ENCODE results near the gene ATXN1. TPM values are rescaled to one million over a fixed set of nuclear protein-coding genes. Genes with fewer than 3 reads are reported as not detected.
"Not testable (repeated sequence)": the region's sequence is repeated elsewhere in the genome, so short reads cannot be mapped to it uniquely, and the experiment has no call there.

The ATXN1 gene
- total RNA-seq, 1 experiment from 2014 or later: under 0.01 TPM

DNA sequence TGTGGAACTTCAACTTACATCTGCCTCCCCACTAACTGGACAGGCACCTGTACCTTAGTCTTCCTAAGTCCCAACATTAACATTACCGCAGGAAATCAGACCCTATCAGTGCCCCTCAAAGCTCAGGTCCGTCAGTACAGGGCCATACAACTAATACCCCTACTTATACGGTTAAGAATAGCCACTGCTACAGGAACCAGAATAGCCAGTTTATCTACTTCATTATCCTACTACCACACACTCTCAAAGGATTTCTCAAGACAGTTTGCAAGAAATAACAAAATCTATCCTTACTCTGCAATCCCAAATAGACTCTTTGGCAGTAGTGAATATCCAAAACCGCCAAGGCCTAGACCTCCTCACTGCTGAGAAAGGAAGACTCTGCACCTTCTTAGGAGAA is 298.0 kb downstream of the ATXN1 start:
- DNase-seq (ENCODE audit: low spot score); in situ Hi-C loops (cut with HindIII; ENCODE audit: low sequenced_read_pairs): not testable (repeated sequence)

DNA sequence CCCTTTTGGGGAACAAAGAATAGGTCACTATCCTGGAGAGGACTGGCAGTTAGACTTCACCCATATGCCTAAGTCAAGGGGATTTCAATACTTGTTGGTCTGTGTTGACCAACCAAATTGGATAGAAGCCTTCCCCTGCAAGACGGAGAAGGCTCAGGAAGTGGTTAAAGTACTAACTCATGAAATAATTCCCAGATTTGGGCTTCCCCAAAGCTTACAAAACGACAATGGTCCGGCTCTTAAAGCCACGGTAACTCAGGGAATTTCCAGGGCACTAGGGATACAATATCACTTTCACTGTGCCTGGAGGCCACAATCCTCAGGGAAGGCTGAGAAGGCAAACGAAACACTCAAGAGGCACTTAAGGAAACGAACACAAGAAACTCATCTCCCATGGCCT is 299.8 kb downstream of the ATXN1 start:
- DNase-seq (ENCODE audit: low spot score): no peak
- in situ Hi-C loops (cut with HindIII; ENCODE audit: low sequenced_read_pairs): no loop called here

DNA sequence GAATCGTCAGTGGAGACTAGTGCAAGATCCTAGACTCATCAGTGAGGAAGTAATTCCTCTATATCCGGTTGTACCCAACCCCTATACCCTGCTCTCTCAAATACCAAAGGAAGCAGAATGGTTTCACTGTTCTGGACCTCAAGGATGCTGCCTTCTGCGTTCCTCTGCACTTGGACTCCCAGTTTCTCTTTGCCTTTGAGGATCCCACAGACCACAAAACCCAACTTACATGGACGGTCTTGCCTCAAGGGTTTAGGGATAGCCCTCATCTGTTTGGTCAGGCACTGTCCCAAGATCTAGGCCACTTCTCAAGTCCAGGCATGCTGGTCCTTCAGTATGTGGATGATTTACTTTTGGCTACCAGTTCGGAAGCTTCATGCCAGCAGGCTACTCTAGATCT is 301.8 kb downstream of the ATXN1 start:
- DNase-seq (ENCODE audit: low spot score); in situ Hi-C loops (cut with HindIII; ENCODE audit: low sequenced_read_pairs): not testable (repeated sequence)

DNA sequence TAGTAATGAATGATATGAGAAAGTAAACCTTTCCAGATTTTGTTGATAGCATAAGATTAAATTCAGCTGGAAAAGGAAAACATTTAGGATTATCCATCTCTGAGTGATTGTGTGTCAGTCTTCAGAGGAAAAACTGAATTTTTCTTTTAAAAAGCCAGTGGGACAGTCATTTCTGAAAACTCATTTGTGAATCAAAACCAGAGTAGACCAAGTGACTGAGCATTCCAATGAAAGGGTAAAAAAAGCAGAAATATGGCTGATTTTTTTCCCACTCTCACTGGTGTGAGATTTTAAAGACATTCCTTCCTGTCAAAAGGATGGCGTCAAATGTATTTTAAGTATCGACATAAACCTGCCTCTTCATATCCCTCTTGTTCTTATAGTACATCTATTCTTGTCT is 308.9 kb downstream of the ATXN1 start:
- in situ Hi-C loops (cut with HindIII; ENCODE audit: low sequenced_read_pairs): no loop called here
- DNase-seq (ENCODE audit: low spot score): no peak

DNA sequence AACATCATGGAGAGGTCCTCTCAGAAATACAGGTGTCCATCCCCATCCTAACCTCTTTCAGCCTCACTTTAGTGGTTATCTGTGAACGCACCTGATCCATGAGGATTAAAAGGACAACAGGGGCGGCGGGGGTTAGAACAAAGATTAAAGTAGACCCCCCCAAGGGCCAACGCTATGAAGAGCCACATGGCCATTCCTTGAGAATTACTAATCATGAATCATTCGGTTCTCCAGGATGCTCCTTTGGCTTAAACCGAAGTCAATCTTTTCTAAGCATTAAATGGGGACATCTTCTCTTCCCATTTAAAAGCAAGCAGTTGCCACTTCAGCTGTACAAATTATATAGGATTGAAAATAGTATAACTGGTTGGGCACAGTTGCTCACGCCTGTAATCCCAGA is 310.4 kb downstream of the ATXN1 start:
- in situ Hi-C loops (cut with HindIII; ENCODE audit: low sequenced_read_pairs): no loop called here
- no peak for DNase-seq (ENCODE audit: low spot score)

DNA sequence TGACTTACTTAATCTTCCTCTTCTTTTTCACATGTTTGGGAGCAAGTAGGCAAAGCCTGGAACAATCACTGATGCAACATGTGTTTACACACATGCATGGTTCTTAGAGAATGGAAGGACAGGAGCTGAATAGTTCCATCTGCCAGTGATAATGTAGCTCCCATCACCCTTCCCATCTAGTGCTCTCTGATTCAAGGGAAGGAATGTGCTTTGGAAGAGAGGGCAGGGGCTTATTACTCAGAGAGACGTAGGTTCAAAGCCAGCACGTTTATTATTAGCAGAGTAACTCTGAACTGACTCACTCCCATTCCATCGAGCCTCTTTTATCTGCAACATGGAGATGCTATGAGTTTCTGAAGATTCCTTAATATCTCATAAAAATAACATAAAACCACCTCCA is 311.0 kb downstream of the ATXN1 start:
- DNase-seq (ENCODE audit: low spot score): no peak

DNA sequence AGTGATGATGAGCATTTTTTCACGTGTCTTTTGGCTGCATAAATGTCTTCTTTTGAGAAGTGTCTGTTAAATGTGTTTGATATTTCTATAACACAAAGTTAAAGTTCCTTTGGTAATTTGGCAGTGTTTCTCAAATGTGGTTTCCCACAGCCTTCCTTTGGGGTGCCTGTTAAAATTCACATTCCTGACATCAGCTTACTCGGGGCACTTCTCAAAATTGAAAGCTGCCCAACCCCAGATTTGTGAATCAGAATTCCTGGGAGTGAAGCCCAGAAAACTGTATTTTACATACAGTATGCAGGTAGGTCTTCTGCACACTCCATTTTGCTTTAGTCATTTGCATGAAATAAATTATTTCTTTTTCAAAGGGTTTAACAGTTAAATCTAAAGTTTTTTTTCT is 315.0 kb downstream of the ATXN1 start:
- in situ Hi-C loops (cut with HindIII; ENCODE audit: low sequenced_read_pairs): no loop called here

More for the DNA sequence above, 311.0 kb downstream of the ATXN1 start:
- in situ Hi-C loops (cut with HindIII; ENCODE audit: low sequenced_read_pairs): no loop called here

DNA sequence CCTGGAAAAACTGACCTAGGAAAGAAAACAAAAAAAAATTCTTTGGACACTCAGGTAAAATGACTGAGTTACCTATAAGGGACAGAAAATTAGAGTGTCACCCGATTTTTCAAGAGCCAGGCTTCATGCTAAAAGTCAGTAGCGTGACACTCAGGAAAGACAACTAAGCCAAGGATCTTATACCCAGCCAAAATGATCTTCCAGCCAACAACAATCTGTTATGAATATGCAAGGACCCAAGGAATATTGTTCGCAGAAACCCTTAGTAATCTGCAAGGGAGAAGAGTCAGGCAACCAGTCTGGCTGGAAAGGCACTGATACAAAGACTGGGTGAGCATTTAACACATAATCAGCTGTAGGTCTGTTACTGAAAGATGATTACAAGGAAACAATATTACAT is 319.2 kb downstream of the ATXN1 start:
- in situ Hi-C loops (cut with HindIII; ENCODE audit: low sequenced_read_pairs): no loop called here
- DNase-seq (ENCODE audit: low spot score): no peak

More for the DNA sequence above, 315.0 kb downstream of the ATXN1 start:
- no peak for DNase-seq (ENCODE audit: low spot score)

DNA sequence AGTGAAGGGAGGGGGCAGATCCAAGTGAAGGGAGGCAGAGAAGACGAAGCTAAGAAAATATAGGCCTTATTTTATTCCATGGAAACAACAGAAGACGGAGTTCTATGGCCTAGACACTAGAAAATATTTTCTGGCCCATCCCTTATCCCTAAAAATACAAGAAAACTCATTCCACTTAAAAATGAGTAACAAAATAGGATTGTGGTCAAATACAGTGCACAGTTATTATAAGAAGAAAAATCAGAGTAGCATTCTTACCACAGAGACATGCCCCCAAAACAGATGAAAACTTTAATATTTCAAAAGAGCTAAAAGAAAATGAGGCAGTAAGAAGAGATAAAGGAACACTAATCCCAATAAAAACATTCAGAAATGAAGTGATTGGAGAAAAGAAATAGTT is 320.0 kb downstream of the ATXN1 start:
- DNase-seq (ENCODE audit: low spot score): no peak
- in situ Hi-C loops (cut with HindIII; ENCODE audit: low sequenced_read_pairs): no loop called here

DNA sequence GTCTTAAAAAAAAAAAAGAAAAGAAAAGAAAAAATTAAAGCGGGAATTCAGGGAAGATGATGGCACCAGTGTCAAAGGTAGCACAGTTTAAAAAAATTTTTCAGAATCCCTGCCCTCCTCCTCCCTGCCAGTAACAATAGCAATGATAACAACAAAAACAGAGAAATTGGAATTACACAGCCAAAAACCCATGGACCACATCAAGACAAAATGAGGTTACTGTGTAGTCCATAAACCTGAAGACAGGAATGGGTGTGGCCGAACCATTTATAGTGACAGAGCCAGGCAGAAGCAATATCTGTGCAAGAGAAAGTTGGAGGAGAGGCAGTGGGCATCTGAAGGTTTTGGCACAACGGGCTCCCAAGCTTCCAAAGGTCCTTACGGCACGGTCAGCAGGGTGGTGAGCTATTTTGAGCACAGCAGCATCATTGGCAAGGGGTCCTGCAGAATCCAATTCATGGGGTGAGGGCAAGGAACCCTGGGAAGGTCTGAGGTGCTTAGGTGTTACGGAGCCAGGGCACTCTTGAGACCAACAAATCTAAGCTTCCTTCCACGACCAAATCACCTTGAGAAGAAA is 320.5 kb downstream of the ATXN1 start:
- in situ Hi-C loops (cut with HindIII; ENCODE audit: low sequenced_read_pairs): no loop called here

DNA sequence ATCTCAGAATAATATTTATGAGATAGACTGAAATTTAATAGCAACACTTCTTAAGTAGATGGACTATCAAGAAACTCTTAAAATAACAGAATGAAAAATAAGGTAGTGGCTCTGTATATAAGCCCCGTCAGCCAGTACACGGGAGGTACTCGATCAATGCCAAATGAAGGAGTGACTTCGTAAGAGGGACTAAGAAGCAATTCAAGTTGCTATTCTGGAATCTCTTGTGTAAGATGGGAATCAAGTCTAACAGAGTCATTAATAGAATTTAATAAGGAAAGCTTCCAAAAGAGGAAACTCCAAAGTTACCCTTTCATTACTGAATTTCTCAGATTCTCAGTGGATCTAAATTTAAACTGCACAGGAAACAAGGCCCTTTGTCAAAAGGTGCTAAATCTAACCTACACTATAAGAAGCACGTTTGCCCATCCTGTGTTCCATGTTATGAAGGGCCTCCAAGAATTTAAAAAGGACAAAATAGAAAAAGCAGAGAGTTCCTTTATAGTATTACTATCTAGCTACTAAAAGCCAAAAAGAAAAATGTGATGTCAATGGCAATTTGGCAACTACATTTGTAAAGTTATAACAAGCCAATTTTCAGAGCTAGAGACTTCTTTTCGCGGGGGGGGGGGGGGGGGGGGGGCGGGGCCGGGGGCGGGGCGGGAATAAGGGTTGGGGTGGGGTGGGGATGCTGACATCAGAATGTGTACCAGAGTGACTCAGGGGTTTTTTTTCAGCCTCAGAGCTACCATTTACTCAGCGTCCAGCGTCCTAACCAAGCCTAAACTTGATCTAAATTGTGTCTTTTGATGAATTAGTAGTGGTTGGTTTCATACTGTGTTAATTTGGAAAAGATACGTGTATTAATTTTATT is 322.3 kb downstream of the ATXN1 start:
- in situ Hi-C loops (cut with HindIII; ENCODE audit: low sequenced_read_pairs): no loop called here
- no peak for DNase-seq (ENCODE audit: low spot score)

More for the DNA sequence above, 320.5 kb downstream of the ATXN1 start:
- DNase-seq (ENCODE audit: low spot score): no peak

DNA sequence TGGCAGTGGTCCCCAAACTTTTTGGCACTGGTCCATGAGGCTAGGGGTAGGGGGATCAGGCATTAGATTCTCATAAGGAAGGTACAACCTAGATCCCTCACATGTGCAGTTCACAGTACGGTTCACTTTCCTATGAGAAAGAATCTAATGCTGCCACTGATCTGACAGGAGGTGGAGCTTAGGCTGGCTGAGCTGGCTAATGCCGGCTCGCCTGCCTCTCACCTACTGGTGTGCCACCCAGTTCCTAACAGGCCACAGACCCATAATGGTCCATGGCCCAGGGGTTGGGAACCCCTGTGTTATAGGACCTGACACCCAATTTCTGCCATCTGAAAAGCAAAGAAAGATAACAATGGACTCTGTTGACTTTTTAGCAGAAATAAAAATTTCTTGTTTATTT is 323.3 kb downstream of the ATXN1 start:
- DNase-seq (ENCODE audit: low spot score): no peak
- in situ Hi-C loops (cut with HindIII; ENCODE audit: low sequenced_read_pairs): no loop called here

DNA sequence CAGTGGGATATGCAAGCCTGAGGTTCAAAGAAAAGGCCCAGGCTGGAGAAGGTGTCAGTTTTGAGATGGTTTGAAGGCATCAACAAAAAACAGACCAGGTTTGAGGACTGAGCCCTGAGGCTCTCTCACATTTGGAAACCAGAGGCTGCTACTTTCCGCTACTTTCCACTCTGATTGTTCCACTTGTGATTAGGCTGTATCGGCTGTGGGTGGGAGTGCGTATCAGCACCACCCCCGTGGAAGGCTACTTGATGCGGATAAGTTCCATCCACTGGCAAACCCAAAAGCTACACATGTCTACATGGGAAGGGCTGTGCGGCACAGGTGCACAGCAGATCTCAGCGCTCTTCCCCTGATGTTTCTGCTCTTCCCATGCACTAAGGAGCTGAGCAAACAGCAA is 324.2 kb downstream of the ATXN1 start:
- no peak for DNase-seq (ENCODE audit: low spot score)
- in situ Hi-C loops (cut with HindIII; ENCODE audit: low sequenced_read_pairs): no loop called here

DNA sequence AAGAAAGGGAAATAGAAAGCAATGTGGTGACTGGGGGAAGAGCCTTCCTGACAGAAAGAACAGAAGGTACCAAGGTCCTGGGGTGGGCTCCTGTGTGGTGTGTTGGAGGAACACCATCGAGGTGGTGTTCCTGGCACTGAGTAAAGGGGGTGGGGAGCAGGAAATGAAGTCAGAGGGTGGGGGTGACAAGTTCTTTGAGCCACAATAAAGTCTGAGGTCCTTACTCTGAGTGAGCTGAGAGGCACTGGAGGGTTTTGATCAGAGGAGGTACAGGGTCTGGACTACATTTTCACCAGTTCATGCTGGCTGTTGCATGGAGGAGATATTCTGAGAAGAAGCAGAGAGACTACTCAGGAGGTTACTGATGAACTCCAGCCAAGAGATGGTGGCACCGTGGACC is 324.7 kb downstream of the ATXN1 start:
- in situ Hi-C loops (cut with HindIII; ENCODE audit: low sequenced_read_pairs): no loop called here

DNA sequence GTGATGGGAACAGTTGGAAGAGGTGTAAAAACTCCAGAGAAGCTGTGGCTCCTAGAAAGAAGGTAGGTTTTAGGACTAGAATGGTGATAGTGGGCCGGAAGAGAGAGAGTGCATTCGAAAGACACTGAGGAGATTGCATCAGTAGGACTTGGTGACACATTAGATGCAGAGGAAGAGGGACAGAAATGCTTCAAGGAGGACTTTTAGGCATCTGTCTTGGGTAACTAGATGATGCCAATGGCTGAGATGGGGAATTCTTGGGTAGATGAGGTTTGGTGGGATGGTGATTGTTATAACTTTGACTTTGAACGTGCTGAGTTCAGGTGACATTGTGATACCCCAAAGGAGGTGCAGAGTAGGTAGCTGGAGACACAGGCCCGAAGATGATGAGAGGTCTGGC is 326.4 kb downstream of the ATXN1 start:
- DNase-seq (ENCODE audit: low spot score): no peak
- in situ Hi-C loops (cut with HindIII; ENCODE audit: low sequenced_read_pairs): no loop called here

More for the DNA sequence above, 324.7 kb downstream of the ATXN1 start:
- DNase-seq (ENCODE audit: low spot score): no peak

DNA sequence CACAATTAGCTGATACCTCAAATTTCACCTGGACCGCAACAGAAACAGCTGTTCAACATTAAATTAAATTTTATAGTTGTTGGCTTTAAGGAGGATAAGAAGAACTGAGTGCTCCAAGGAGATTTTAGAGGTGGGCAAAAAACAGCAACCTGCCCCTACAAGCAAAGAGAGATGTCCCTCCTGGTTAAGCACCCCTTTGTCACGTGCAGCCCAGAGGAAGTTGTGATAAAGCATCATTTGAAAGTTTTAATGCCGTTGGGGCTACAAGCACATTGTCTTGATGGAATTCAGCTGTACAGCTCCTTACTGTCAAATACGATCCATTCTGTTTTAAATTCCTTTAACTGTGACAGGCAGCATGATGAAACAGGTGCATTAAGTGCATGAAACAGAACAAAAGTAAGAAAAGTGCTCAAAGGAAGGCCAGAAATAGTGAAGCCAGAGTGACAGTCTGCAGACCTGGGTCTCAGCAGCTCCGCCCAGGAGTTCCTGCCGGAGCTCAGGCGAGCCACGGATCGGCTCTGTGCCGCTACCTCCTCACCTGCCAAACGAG is 327.8 kb downstream of the ATXN1 start:
- DNase-seq (ENCODE audit: low spot score): no peak
- in situ Hi-C loops (cut with HindIII; ENCODE audit: low sequenced_read_pairs): no loop called here

DNA sequence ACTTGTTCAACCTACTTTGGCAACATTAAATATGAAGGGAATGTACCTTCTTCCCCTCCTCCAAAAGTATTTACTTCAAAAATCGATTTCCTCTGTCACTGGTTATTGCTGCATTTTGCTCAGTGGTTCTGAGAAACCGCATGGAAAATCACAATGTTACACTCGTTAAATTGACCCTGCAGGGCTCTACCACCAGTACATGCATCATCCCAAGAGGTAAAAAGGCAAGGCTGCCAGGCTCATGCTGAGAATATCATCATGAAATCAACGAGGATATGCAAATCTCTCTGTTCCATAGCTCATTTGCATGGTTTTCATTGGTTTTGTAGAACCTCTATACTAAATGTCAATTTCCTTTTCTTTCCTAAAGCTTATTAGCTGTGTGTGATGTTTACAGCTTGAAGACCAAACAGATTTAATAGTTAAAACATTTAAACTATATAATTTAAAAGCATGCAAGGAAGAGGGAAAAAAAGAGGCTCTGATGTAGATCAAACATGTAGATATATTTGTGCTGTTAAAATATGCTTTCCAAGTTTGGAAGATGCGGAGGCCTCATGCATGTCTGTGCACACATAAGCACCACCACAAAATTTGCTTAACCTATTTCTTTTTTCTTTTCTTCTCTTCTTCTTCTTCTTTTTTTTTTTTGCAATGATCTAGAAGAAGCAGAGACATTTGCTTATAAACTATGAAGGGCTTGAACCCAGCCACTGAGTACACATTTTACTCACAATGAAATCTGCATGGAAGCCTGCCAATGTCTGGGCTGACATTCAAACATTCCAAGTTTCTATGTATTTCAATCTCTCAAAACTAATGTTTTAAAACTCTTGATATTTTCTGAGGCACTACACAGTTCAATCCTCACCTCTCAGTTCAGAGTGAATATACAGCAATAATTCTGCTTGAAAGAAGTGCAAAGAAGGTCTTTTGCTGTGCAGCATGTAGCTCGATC is 328.9 kb downstream of the ATXN1 start:
- in situ Hi-C loops (cut with HindIII; ENCODE audit: low sequenced_read_pairs): no loop called here
- peak; percentile 43 for DNase-seq (ENCODE audit: low spot score)

DNA sequence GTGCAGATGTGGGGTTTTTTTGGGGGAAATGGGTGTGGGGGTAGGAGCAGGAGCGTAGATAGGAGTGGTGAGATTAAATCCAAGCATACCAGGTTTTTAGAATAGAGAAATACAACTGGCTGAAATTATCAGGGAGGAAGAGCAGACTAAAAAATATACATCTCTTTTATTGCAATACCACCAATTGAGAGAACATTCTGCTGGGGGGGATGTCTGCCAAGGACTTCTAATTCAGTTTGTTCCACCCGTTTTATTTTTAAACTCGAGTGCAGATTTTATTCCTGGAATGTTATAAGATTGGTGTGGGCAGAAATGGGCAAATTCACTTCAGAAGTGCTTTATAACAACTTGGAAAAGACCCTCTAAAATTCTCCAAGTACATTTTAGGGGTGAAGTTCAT is 330.2 kb downstream of the ATXN1 start:
- peak; percentile 40 for DNase-seq (ENCODE audit: low spot score)
- in situ Hi-C loops (cut with HindIII; ENCODE audit: low sequenced_read_pairs): no loop called here

DNA sequence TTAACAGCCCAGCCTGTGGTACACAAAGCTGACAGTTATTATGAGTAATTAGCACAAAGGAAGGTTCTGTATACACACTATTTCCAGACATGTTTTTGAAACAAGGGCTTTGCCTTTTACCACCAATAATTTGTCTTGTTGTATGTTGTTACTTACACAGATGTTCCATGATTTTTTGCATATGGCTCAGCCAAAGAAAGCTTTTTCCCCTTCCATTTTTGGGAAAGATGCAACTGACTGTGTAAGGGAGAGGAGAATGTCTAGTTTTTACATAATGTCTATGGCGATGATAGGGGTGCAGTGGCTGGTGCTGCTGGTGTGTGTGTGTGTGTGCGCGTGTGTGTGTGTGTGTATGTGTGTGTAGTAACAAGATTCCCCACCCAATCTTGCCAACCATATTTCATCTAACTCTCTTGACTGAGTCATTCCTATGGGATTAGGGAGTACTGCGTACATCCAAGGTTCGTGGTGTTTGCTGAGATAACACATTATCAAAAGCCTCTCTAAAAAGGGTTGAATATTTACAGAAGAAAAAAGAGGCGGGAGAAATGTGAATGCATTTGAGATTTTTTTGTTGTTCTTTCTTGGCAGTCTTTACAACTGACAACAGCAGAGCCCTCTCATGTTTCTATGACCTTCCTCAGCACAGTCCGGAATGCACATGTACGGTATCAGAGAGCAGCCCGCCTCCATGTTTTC is 330.7 kb downstream of the ATXN1 start:
- in situ Hi-C loops (cut with HindIII; ENCODE audit: low sequenced_read_pairs): no loop called here
- no peak for DNase-seq (ENCODE audit: low spot score)

All from G401 (cell line).